ENCODE results near the gene FAM120AOS. TPM values are rescaled to one million over a fixed set of nuclear protein-coding genes. Genes with fewer than 3 reads are reported as not detected.

The FAM120AOS gene
- total RNA-seq, 4 donors from 2014 or later = 29.7 to 69.9 (median 48.2) TPM

DNA sequence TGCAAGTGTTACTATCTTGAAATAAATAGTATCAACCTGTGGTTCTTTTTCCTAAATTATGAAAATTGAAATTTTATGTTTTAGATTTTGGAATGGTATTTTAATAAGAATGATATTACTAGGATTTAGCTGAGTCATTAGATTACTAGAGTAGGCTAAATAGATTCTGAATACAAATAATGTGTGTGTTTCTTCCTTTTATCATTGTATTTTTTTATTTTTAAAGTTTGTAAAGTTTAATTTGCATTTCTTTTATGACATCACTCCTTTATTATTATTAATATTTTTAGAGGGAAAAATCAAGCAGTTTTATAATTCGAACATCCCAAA, 8.0 kb upstream of the FAM120AOS start:
- TF ChIP-seq, protein P1, sequence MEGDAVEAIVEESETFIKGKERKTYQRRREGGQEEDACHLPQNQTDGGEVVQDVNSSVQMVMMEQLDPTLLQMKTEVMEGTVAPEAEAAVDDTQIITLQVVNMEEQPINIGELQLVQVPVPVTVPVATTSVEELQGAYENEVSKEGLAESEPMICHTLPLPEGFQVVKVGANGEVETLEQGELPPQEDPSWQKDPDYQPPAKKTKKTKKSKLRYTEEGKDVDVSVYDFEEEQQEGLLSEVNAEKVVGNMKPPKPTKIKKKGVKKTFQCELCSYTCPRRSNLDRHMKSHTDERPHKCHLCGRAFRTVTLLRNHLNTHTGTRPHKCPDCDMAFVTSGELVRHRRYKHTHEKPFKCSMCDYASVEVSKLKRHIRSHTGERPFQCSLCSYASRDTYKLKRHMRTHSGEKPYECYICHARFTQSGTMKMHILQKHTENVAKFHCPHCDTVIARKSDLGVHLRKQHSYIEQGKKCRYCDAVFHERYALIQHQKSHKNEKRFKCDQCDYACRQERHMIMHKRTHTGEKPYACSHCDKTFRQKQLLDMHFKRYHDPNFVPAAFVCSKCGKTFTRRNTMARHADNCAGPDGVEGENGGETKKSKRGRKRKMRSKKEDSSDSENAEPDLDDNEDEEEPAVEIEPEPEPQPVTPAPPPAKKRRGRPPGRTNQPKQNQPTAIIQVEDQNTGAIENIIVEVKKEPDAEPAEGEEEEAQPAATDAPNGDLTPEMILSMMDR (IDR thresholded peaks at IDR 0.05) = no peak
- TF ChIP-seq POLR2A (IDR thresholded peaks at IDR 0.05) = no peak
- DNase-seq = no peak
- H3K36me3 ChIP-seq = no peaks in the 10 kb centered on the region
- H3K9me3 ChIP-seq = no peaks in the 10 kb centered on the region
- no peak overlapping the region for H3K27ac ChIP-seq
- no peaks in the 10 kb centered on the region for H3K27me3 ChIP-seq
- no peak overlapping the region for H3K4me3 ChIP-seq
- H3K4me1 ChIP-seq = peaks cover 0 to 63% (median 17%) of the 10 kb centered on the region in 4 donors

- TF ChIP-seq POLR2A (IDR thresholded peaks at IDR 0.05) = no peak
- TF ChIP-seq, protein P1 (IDR thresholded peaks at IDR 0.05) = no peak
- no peak for DNase-seq
- Histone ChIP-seq H3K9me3 (no peaks in the 10 kb centered on the region), H3K27ac (no peak overlapping the region), H3K4me3 (no peak overlapping the region), H3K36me3 (no peaks in the 10 kb centered on the region), H3K27me3 (no peaks in the 10 kb centered on the region), H3K4me1 (peaks cover 0 to 61% (median 18%) of the 10 kb centered on the region in 4 donors)
These were observed 7.5 kb upstream of the FAM120AOS start for GRCh38 chr9:93460689-93461413.

DNA sequence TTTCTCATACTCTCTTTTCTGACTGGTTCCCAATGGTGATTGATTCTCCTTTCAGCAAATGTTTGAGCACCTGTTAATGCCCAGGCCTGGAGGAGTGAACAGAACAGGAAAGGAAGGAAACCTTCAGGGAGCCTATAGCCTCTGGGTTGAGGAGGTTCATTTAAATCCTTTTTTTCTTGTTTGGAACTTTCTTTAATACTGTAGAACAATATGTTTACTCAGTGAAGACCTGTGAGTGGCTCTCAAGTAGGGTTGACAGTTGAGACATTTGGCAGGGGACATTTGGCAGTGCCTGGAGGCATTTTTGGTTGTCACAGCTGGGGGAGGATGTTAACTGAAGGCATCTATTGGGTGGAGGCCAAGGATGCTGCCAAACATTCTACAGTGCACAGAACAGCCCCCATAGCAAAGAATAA, 6.1 kb upstream of the FAM120AOS start:
- H3K27ac ChIP-seq = no peak overlapping the region
- DNase-seq = no peak
- peaks cover 0 to 61% (median 14%) of the 10 kb centered on the region in 4 donors for H3K4me1 ChIP-seq
- H3K4me3 ChIP-seq = no peak overlapping the region
- TF ChIP-seq, protein P1 (IDR thresholded peaks at IDR 0.05) = no peak
- no peak for TF ChIP-seq POLR2A (IDR thresholded peaks at IDR 0.05)
- H3K9me3 ChIP-seq = no peaks in the 10 kb centered on the region
- no peaks in the 10 kb centered on the region for H3K36me3 ChIP-seq
- H3K27me3 ChIP-seq = no peaks in the 10 kb centered on the region

DNA sequence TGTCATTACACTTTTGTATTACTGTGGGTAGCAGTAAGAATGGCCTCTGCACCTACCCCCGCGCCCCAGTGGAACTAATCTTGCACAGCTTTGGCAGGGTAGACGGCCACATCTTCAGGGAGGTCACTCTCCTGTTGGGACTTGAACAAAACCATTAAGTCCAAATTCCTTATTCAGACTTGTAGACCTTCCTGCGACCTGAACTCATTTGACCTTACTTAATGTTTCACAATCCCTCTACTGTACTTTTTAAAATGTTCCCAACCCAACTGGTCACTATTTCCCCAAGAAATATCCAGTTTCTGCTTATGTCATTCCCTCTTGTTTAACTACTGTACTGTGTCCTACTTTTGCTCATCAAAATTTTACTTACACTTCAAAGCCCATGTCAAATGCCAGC, 5.3 kb upstream of the FAM120AOS start:
- Histone ChIP-seq H3K4me3 (no peak overlapping the region), H3K4me1 (peaks cover 0 to 60% (median 16%) of the 10 kb centered on the region in 4 donors), H3K27me3 (no peaks in the 10 kb centered on the region), H3K36me3 (no peaks in the 10 kb centered on the region), H3K27ac (no peak overlapping the region), H3K9me3 (no peaks in the 10 kb centered on the region)
- TF ChIP-seq, protein P1 (IDR thresholded peaks at IDR 0.05) = no peak
- TF ChIP-seq POLR2A (IDR thresholded peaks at IDR 0.05) = no peak
- no peak for DNase-seq

DNA sequence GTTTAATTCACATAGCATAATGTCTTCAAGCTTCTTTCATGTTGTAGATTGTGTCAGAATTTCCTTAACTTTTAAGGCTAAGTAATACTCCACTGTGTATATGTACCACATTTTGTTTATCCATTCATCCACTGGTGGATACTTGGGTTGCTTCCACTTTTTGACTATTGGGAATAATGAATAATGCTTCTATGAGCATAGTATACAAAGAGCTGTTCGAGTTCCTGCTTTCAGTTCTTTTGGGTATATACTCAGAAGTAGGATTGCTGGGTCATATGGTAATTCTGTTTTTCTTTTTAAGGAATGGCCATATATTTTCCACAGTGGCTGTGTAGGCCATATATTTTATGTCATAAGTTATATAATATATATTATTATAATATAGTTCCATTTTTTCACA, 3.6 kb upstream of the FAM120AOS start:
- TF ChIP-seq POLR2A (IDR thresholded peaks at IDR 0.05) = no peak
- TF ChIP-seq, protein P1 (IDR thresholded peaks at IDR 0.05) = no peak
- no peak for DNase-seq
- Histone ChIP-seq H3K4me1 (peaks cover 0 to 55% (median 16%) of the 10 kb centered on the region in 4 donors), H3K36me3 (no peaks in the 10 kb centered on the region), H3K4me3 (no peak overlapping the region), H3K27me3 (no peaks in the 10 kb centered on the region), H3K27ac (peak overlapping the region in 3 of 4 donors; percentile 1 to 85 (median 73)), H3K9me3 (no peaks in the 10 kb centered on the region)
